GM23248 (cell line): ENCODE data around the gene WEE1.

Experiments
- EZH2 ChIP-seq: fragments of 200-600 bp; sonication (generic); IDR thresholded peaks from 2 replicates; pipeline ENCODE4 v1.6.1; 2018; ENCODE audit warnings: antibody characterized with exemption, mild to moderate bottlenecking; ENCODE audit not compliant: insufficient read depth, poor library complexity, severe bottlenecking
- EZH2phosphoT487 ChIP-seq: fragments of 200-600 bp; sonication (generic); IDR thresholded peaks from 2 replicates; pipeline ENCODE4 v1.6.1; 2018; ENCODE audit warnings: antibody characterized with exemption, moderate library complexity, mild to moderate bottlenecking, low read depth; ENCODE audit not compliant: insufficient read depth

DNA sequence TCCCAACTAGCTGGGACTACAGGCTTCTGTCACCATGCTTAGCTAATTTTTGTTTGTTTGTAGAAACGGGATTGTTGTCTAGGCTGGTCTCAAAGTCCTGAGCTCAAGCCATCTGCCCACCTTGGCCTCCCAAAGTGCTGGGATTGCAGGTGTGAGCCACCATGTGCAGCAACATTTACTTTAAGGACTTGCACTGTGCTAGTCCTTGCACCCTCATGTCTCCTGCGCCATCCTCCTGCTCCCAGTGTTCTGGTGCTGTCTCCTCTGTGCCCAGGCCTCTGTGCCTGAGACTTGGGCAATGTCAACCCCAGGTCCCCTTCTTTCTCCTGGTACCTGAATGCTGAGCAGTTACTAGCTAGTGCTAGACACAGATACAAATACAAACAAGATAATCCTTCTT lies 26.7 kb downstream of the WEE1 start:
- TF ChIP-seq EZH2phosphoT487 (no peak), EZH2 (no peak)
